Activated T-helper 1 cell treated with anti-CD3 and anti-CD28 coated beads, Interleukin-2, amount 50 U/mL, for 16 hours (primary cell): ENCODE measurements around the gene ONECUT1.

Source experiments
- DNase-seq, 2 donors: peaks; one replicate each; pipeline ENCODE4 v3.0.0-alpha.2; 2020; ENCODE audit warnings: low read depth in 1 of 2, low spot score in 1 of 2

Gene ONECUT1

GRCh38 chr15:52783929-52784798 is 6.0 kb downstream of the ONECUT1 start:
- no peak for DNase-seq

- no peak for DNase-seq
These were observed 6.8 kb downstream of the ONECUT1 start for GRCh38 chr15:52783191-52783829.

- DNase-seq = no peak
These were observed 7.6 kb downstream of the ONECUT1 start for GRCh38 chr15:52782514-52782913.

- DNase-seq = peak; percentile 31 to 47
These were observed 9.8 kb downstream of the ONECUT1 start for GRCh38 chr15:52780172-52780980.

- no peak for DNase-seq
These were observed 11.7 kb downstream of the ONECUT1 start for GRCh38 chr15:52778457-52778856.

- no peak for DNase-seq
These were observed 17.4 kb downstream of the ONECUT1 start for GRCh38 chr15:52772766-52773165.

GRCh38 chr15:52765785-52766184 is 24.4 kb downstream of the ONECUT1 start:
- no peak for DNase-seq

- no peak for DNase-seq
These were observed 25.4 kb downstream of the ONECUT1 start for GRCh38 chr15:52764731-52765130.

- no peak for DNase-seq
These were observed 27.5 kb downstream of the ONECUT1 start for GRCh38 chr15:52762621-52763020.

- DNase-seq = no peak
These were observed 29.6 kb downstream of the ONECUT1 start for GRCh38 chr15:52760562-52760961.

GRCh38 chr15:52759969-52760368 is 30.2 kb downstream of the ONECUT1 start:
- DNase-seq = no peak

GRCh38 chr15:52757496-52757895 is 32.6 kb downstream of the ONECUT1 start:
- no peak for DNase-seq

- no peak for DNase-seq
These were observed 38.6 kb downstream of the ONECUT1 start for GRCh38 chr15:52751522-52751921.

GRCh38 chr15:52749258-52749657 is 40.9 kb downstream of the ONECUT1 start:
- DNase-seq = no peak

GRCh38 chr15:52746162-52746757 is 43.9 kb downstream of the ONECUT1 start:
- no peak for DNase-seq

- DNase-seq = no peak
These were observed 44.6 kb downstream of the ONECUT1 start for GRCh38 chr15:52745326-52746161.

- DNase-seq = no peak
These were observed 51.8 kb downstream of the ONECUT1 start for GRCh38 chr15:52738311-52738710.

GRCh38 chr15:52737720-52738119 is 52.4 kb downstream of the ONECUT1 start:
- no peak for DNase-seq

- peak; percentile 22 to 37 for DNase-seq
These were observed 54.7 kb downstream of the ONECUT1 start for GRCh38 chr15:52735231-52736089.
